ENCODE measurements around the gene PRDX2. TPM values are rescaled to one million over a fixed set of nuclear protein-coding genes. Genes with fewer than 3 reads are reported as not detected.

Gene PRDX2
- total and polyA plus RNA-seq, 2 donors (not counting 3 experiments of a cell fraction or from before 2014, with no cell fraction given), result 247 to 492 TPM

- TF ChIP-seq JUN (IDR thresholded peaks at IDR 0.05; ENCODE audit: borderline replicate concordance, insufficient read depth, insufficient read length, low read depth) (no peak), CTCF (IDR thresholded peaks at IDR 0.05; ENCODE audit: extremely low read depth in 1 of 2, insufficient read depth in 1 of 2, low read depth in 1 of 2, low read length in 2 of 2) (no peak), FOS (IDR thresholded peaks at IDR 0.05; ENCODE audit: borderline replicate concordance, insufficient read depth, low read length) (no peak)
- no peaks in the 10 kb centered on the region for H3K4me1 ChIP-seq (ENCODE audit: control insufficient read depth, extremely low read depth, insufficient read depth, low read length)
- H3K4me3 ChIP-seq (replicated peaks in 1 of 3; ENCODE audit: insufficient read depth in 1 of 3, low read depth in 1 of 3, low read length in 3 of 3), result no peak overlapping the region
- DNase-seq (ENCODE audit: low read depth, low spot score) (no peak), FAIRE-seq (no peak)
- intact Hi-C loops (cut with micrococcal nuclease) (loop anchor here (2.0 kb wide), 1 partner anchor 34 kb away; the partner anchor contains the start of gene TNPO2), dilution Hi-C loops (cut with MboI; ENCODE audit: extremely low pct_ligation_motif_present, low sequenced_read_pairs) (no loop called here)
- no peaks in the 10 kb centered on the region for H3K36me3 ChIP-seq (ENCODE audit: control insufficient read depth in 2 of 2, extremely low read depth in 1 of 2, insufficient read depth in 2 of 2, low read length in 2 of 2)
- H2AFZ ChIP-seq (ENCODE audit: low read depth, low read length), result no peak overlapping the region
- no peaks in the 10 kb centered on the region for H3K9me1 ChIP-seq (replicated peaks; ENCODE audit: control insufficient read depth, extremely low read depth, insufficient read depth, low read length)
- POLR2A ChIA-PET, result no interaction called here
- H3K79me2 ChIP-seq (ENCODE audit: control insufficient read depth, insufficient read depth, low read length), result no peaks in the 10 kb centered on the region
- CTCF ChIA-PET, result interaction anchor here (1.7 to 12.6 kb wide), 4 partner anchors 9 to 665 kb away, joined by 4 to 481 read pairs (median 23); no protein-coding TSS in a partner anchor
- no peaks in the 10 kb centered on the region for H3K27me3 ChIP-seq (ENCODE audit: control insufficient read depth in 2 of 2, insufficient read depth in 2 of 2, low read length in 2 of 2)
- H3K4me2 ChIP-seq (ENCODE audit: insufficient read depth, low read length), result no peak overlapping the region
- no peaks in the 10 kb centered on the region for H3K9me3 ChIP-seq (replicated peaks; ENCODE audit: control insufficient read depth, insufficient read depth, low read length)
- no TSS peak for BruUV-seq (replicated peaks)
- no peak overlapping the region for H3K27ac ChIP-seq (ENCODE audit: insufficient read depth, low read depth, low read length)
- no peaks in the 10 kb centered on the region for H4K20me1 ChIP-seq (replicated peaks; ENCODE audit: control insufficient read depth, extremely low read depth, insufficient read depth, low read length)
- no peak overlapping the region for H3K9ac ChIP-seq (replicated peaks; ENCODE audit: extremely low read depth, insufficient read depth, low read length)
Observed at GRCh38 chr19:12756150-12756883, 45.3 kb downstream of the PRDX2 start.

Measured in endothelial cell of umbilical vein (primary cell).